22Rv1 (cell line): ENCODE data around the gene IRS1.

ENCODE experiments used
- CTCF ChIP-seq: fragments of 450-650 bp; IDR thresholded peaks from 2 replicates; pipeline ENCODE4 v1.5.1; 2017; ENCODE audit warnings: mild to moderate bottlenecking
- ZFX ChIP-seq: fragments of 450-650 bp; IDR thresholded peaks from 2 replicates; pipeline ENCODE4 v1.6.1; 2017; ENCODE audit warnings: antibody characterized with exemption, borderline replicate concordance

- TF ChIP-seq CTCF (no peak), ZFX (no peak)
Observed at GRCh38 chr2:226791056-226791486, 8.5 kb downstream of the IRS1 start.
